ENCODE measurements around the gene TMTC2.

DNA sequence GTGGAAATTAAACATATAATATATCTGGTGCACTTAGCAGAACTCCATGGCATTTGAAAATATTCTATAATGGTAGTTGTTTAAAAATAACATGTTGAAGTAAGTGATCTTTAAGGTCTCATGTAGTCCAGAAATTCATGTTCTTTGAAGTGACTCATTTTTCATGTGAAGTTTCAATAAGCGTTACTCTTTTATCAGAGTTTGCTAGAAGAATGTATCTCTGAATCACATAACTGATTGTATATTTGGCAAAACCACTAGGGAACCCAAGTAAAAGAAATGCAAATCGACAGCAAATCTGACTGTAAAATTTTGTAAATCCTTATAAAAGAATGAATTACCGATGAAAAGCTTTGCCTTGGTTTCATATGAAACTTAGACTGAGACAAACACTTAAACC, 463.3 kb downstream of the TMTC2 start:
- TF ChIP-seq CTCF (IDR thresholded peaks at IDR 0.05) (no peak), EZH2 (IDR thresholded peaks at IDR 0.05; ENCODE audit: borderline replicate concordance, insufficient read depth, low read depth, low read length, poor library complexity, severe bottlenecking) (no peak)

All from B cell (primary cell).